SK-N-MC (cell line): Measurements from ENCODE around the gene CDK17.

ENCODE experiments used
- EZH2 ChIP-seq: fragments of 200-600 bp; sonication (generic); IDR thresholded peaks from one replicate; pipeline ENCODE4 v1.6.1; 2017; ENCODE audit warnings: antibody characterized with exemption
- POLR2AphosphoS5 ChIP-seq: IDR thresholded peaks from 2 replicates; pipeline ENCODE4 v1.6.1; 2012; ENCODE audit warnings: mild to moderate bottlenecking, low read depth, low read length, borderline replicate concordance

DNA sequence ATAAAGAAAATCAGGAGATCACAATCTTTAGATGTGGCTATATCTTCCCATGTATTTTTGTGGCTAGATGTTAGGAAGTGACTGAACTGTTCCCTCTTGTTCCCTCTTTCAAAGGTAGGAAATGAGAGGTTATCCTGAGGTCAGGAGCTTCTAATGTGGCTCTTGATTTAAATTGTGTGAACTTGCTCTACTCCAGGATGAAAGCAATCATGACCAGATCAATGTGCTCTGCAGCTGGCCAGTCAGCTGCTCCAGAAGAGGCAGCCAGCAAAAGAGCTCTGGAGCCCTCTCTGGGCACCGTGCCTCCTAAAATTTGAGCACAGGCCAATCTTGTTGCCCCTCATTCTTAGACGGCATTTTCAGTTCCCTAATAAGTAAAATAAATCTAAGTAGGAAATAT, 32.0 kb downstream of the CDK17 start:
- no peak for TF ChIP-seq EZH2
- TF ChIP-seq POLR2AphosphoS5 = no peak
